Endothelial cell of umbilical vein (primary cell): ENCODE measurements around the gene MACROD2. TPM values are rescaled to one million over a fixed set of nuclear protein-coding genes. Genes with fewer than 3 reads are reported as not detected.

ENCODE experiments used
- BruUV-seq: library from RNA; stranded (reverse); fragments of 400-500 nt; replicated peaks from 2 replicates; lab custom pipeline; 2021; lab: Mats Ljungman, UMichigan
- CTCF ChIA-PET: fragments of 300-600, 350-600 bp; sonication (Branson Sonifier 250); formaldehyde crosslinking; loops from one replicate; lab custom pipeline; 2021; ENCODE audit warnings: antibody characterized with exemption, inconsistent platforms; lab: Charles Lee
- POLR2A ChIA-PET: fragments of 300-600, 350-600 bp; sonication (Branson Sonifier 250); formaldehyde crosslinking; loops from one replicate; lab custom pipeline; 2021; ENCODE audit warnings: antibody characterized with exemption, inconsistent platforms; lab: Charles Lee
- DNase-seq: peaks from one replicate; pipeline ENCODE4 v3.0.0-alpha.2; 2011; ENCODE audit warnings: low read depth, low spot score
- FAIRE-seq: peaks from 2 replicates; lab custom pipeline; 2011; peaks lifted over from hg19 to GRCh38; lab: Jason Lieb, UNC
- H2AFZ ChIP-seq: 2 replicates; pipeline ENCODE4 v1.6.0; 2012; ENCODE audit warnings: low read depth, low read length, control low read depth, inconsistent platforms
- H3K27ac ChIP-seq: 2 replicates; pipeline ENCODE4 v1.5.1; 2011; ENCODE audit warnings: low read depth, mild to moderate bottlenecking, control low read depth, low read length, moderate library complexity; ENCODE audit not compliant: insufficient read depth
- H3K27me3 ChIP-seq, 2 experiments: 2 replicates each; pipeline versions ENCODE4 v1.6.0 to v1.6.1; 2011; ENCODE audit warnings: low read length in 2 of 2, mixed read lengths in 1 of 2; ENCODE audit not compliant: control insufficient read depth in 2 of 2, insufficient read depth in 2 of 2
- H3K36me3 ChIP-seq, 2 experiments: 2 replicates in 1 of 2; 3 replicates in 1 of 2; pipeline ENCODE4 v1.5.1; 2011; ENCODE audit warnings: low read length in 2 of 2, mild to moderate bottlenecking in 1 of 2, moderate library complexity in 1 of 2; ENCODE audit not compliant: control insufficient read depth in 2 of 2, insufficient read depth in 2 of 2; ENCODE audit errors: extremely low read depth in 1 of 2
- H3K4me1 ChIP-seq: 3 replicates; pipeline ENCODE4 v1.5.1; 2011; ENCODE audit warnings: mild to moderate bottlenecking, low read length; ENCODE audit not compliant: control insufficient read depth, insufficient read depth; ENCODE audit errors: extremely low read depth
- H3K4me2 ChIP-seq: 2 replicates; pipeline ENCODE4 v1.6.1; 2011; ENCODE audit warnings: low read length, control low read depth, mixed read lengths; ENCODE audit not compliant: insufficient read depth
- H3K4me3 ChIP-seq, 3 experiments: fragments of 200-600 bp in 1 of 3; sonication (generic), shearing (Covaris generic) in 1 of 3; replicated peaks in 1 of 3; 2 replicates each; pipeline ENCODE4 v1.5.1; 2011 to 2016; ENCODE audit warnings: control low read depth in 3 of 3, low read length in 3 of 3, mild to moderate bottlenecking in 2 of 3, inconsistent platforms in 1 of 3, low read depth in 1 of 3, moderate library complexity in 1 of 3; ENCODE audit not compliant: insufficient read depth in 1 of 3
- H3K79me2 ChIP-seq: 2 replicates; pipeline ENCODE4 v1.6.0; 2012; ENCODE audit warnings: low read length, inconsistent platforms; ENCODE audit not compliant: control insufficient read depth, insufficient read depth
- H3K9ac ChIP-seq: replicated peaks from 2 replicates; pipeline ENCODE3; 2011; ENCODE audit warnings: low read length, control low read depth; ENCODE audit not compliant: insufficient read depth; ENCODE audit errors: extremely low read depth
- H3K9me1 ChIP-seq: replicated peaks from 3 replicates; pipeline ENCODE4 v1.6.0; 2011; ENCODE audit warnings: mild to moderate bottlenecking, low read length; ENCODE audit not compliant: control insufficient read depth, insufficient read depth; ENCODE audit errors: extremely low read depth
- H3K9me3 ChIP-seq: replicated peaks from 2 replicates; pipeline ENCODE4 v1.5.1; 2012; ENCODE audit warnings: low read length, inconsistent platforms; ENCODE audit not compliant: control insufficient read depth, insufficient read depth
- H4K20me1 ChIP-seq: replicated peaks from 2 replicates; pipeline ENCODE3; 2011; ENCODE audit warnings: mild to moderate bottlenecking, low read length; ENCODE audit not compliant: control insufficient read depth, insufficient read depth; ENCODE audit errors: extremely low read depth
- FOS ChIP-seq: IDR thresholded peaks from 2 replicates; pipeline ENCODE4 v1.6.1; 2011; ENCODE audit warnings: mild to moderate bottlenecking, low read length, moderate library complexity, borderline replicate concordance; ENCODE audit not compliant: insufficient read depth
- JUN ChIP-seq: IDR thresholded peaks from 2 replicates; pipeline ENCODE4 v1.6.1; 2011; ENCODE audit warnings: borderline replicate concordance, low read depth; ENCODE audit not compliant: insufficient read length, insufficient read depth
- MYC ChIP-seq: IDR thresholded peaks from one replicate; pipeline ENCODE4 v1.6.1; 2011; ENCODE audit warnings: mild to moderate bottlenecking, low read depth, low read length
- POLR2A ChIP-seq: IDR thresholded peaks from 2 replicates; pipeline ENCODE4 v1.6.1; 2012; ENCODE audit warnings: low read depth, mild to moderate bottlenecking, control low read depth, low read length
- POLR2AphosphoS5 ChIP-seq: IDR thresholded peaks from 2 replicates; pipeline ENCODE4 v1.6.1; 2012; ENCODE audit warnings: low read depth, mild to moderate bottlenecking, control low read depth, low read length, moderate library complexity; ENCODE audit not compliant: insufficient read depth
- dilution Hi-C: fragments of 300-500 bp; cut with MboI; formaldehyde crosslinking; loops from one replicate; pipeline ENCODE4 v1.15.0; 2019; ENCODE audit warnings: low sequenced_read_pairs; ENCODE audit not compliant: extremely low pct_ligation_motif_present
- intact Hi-C: fragments of 100-400 bp; cut with micrococcal nuclease; formaldehyde crosslinking; loops from one replicate; pipeline ENCODE4 v1.10.0; 2022
- polyA plus RNA-seq, 4 experiments: library from polyadenylated mRNA; depleted of rRNA in 3 of 4; stranded (reverse) in 3 of 4; unstranded in 1 of 4; fragments of >200 nt; gene quantifications; 2 replicates each; pipeline versions ENCODE4 v1.2.1 to v1.2.3, GENCODE V29; 2011 to 2012; ENCODE audit warnings: missing spikeins in 1 of 4
- total RNA-seq: library from RNA; stranded (reverse); gene quantifications from 2 replicates; pipeline ENCODE4 v1.2.3, GENCODE V29; 2021
- TF ChIP-seq, protein P1 (sequence below), 2 donors: IDR thresholded peaks; 1 replicate in 1 of 2; 2 replicates in 1 of 2; pipeline ENCODE4 v1.5.1; 2011; ENCODE audit warnings: low read length in 2 of 2, mild to moderate bottlenecking in 2 of 2, moderate library complexity in 2 of 2, control low read depth in 1 of 2, inconsistent platforms in 1 of 2, low read depth in 1 of 2; ENCODE audit not compliant: insufficient read depth in 1 of 2; ENCODE audit errors: extremely low read depth in 1 of 2
- TF ChIP-seq, protein P2 (sequence below): IDR thresholded peaks from 2 replicates; pipeline ENCODE4 v1.6.1; 2011; ENCODE audit not compliant: insufficient read depth, insufficient read length

Gene MACROD2
- total and polyA plus RNA-seq, 2 donors (not counting 3 experiments of a cell fraction or from before 2014, with no cell fraction given) = 0.11 to 0.73 TPM

DNA sequence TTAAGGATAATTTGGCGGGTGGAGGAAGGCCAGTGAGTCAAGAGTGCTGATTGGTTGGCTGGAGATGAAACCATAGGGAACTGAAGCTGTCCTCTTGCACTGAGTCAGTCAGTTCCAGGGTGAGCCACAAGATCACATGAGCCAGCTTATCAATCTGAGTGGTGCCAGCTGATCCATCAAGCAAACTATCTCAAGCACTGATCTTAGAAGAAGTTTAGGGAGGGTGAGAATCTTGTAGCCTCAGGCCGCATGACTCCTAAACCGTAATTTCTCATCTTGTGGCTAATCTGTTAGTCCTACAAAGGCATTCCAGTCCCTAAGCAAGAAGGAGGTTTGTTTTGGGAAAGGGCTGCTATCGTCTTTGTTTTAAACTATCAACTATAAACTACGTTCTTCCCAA is 1623.6 kb downstream of the MACROD2 start:
- H3K9me3 ChIP-seq = no peaks in the 10 kb centered on the region
- no TSS peak for BruUV-seq
- FAIRE-seq = no peak

DNA sequence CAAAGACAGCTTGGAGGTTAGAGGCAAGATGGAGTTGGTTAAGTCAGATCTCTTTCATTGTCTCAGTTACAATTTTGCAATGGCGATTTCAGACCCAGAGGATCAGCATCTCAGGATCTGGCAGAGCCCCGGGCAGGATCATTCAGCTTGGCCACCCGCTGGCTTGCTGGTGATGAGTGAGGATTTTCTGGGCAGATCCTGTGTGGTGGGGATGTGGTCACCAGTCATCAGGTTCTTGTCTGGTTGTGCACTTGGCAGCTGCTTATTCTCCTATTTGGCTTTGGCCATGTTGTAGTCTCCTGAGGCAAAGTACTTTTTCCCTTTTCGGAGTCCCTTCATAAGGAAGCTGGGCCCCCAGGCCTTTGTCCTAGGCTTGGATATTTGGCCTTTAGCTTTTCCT is 1624.0 kb downstream of the MACROD2 start:
- intact Hi-C loops = no loop called here

More for the DNA sequence above, 1623.6 kb downstream of the MACROD2 start:
- intact Hi-C loops = no loop called here
- Histone ChIP-seq H3K79me2 (no peaks in the 10 kb centered on the region), H3K9me1 (no peaks in the 10 kb centered on the region), H3K36me3 (no peaks in the 10 kb centered on the region), H4K20me1 (no peaks in the 10 kb centered on the region), H3K27ac (no peak overlapping the region), H3K9ac (no peak overlapping the region), H3K4me1 (no peaks in the 10 kb centered on the region), H3K27me3 (no peaks in the 10 kb centered on the region), H2AFZ (no peak overlapping the region), H3K4me3 (no peak overlapping the region), H3K4me2 (no peak overlapping the region)
- TF ChIP-seq POLR2A (no peak), POLR2AphosphoS5 (no peak)
- dilution Hi-C loops = no loop called here
- ChIA-PET POLR2A (no interaction called here), CTCF (no interaction called here)
- DNase-seq = no peak

More for the DNA sequence above, 1624.0 kb downstream of the MACROD2 start:
- H3K9me3 ChIP-seq = no peaks in the 10 kb centered on the region
- no peaks in the 10 kb centered on the region for H3K4me1 ChIP-seq
- H3K27ac ChIP-seq = no peak overlapping the region
- H3K79me2 ChIP-seq = no peaks in the 10 kb centered on the region
- no TSS peak for BruUV-seq
- H4K20me1 ChIP-seq = no peaks in the 10 kb centered on the region
- TF ChIP-seq FOS (no peak), MYC (no peak), JUN (no peak)
- TF ChIP-seq, protein P1, sequence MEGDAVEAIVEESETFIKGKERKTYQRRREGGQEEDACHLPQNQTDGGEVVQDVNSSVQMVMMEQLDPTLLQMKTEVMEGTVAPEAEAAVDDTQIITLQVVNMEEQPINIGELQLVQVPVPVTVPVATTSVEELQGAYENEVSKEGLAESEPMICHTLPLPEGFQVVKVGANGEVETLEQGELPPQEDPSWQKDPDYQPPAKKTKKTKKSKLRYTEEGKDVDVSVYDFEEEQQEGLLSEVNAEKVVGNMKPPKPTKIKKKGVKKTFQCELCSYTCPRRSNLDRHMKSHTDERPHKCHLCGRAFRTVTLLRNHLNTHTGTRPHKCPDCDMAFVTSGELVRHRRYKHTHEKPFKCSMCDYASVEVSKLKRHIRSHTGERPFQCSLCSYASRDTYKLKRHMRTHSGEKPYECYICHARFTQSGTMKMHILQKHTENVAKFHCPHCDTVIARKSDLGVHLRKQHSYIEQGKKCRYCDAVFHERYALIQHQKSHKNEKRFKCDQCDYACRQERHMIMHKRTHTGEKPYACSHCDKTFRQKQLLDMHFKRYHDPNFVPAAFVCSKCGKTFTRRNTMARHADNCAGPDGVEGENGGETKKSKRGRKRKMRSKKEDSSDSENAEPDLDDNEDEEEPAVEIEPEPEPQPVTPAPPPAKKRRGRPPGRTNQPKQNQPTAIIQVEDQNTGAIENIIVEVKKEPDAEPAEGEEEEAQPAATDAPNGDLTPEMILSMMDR (IDR thresholded peaks at IDR 0.05; ENCODE audit: extremely low read depth in 1 of 2, insufficient read depth in 1 of 2, low read depth in 1 of 2, low read length in 2 of 2) = no peak
- TF ChIP-seq, protein P2, sequence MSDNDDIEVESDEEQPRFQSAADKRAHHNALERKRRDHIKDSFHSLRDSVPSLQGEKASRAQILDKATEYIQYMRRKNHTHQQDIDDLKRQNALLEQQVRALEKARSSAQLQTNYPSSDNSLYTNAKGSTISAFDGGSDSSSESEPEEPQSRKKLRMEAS = no peak
- H2AFZ ChIP-seq = no peak overlapping the region
- H3K36me3 ChIP-seq = no peaks in the 10 kb centered on the region
- POLR2A ChIA-PET = no interaction called here
- CTCF ChIA-PET = no interaction called here
- H3K4me2 ChIP-seq = no peak overlapping the region
- H3K4me3 ChIP-seq = no peak overlapping the region
- DNase-seq (no peak), FAIRE-seq (no peak)
- dilution Hi-C loops = no loop called here
- H3K27me3 ChIP-seq = no peaks in the 10 kb centered on the region
- no peak overlapping the region for H3K9ac ChIP-seq
- no peaks in the 10 kb centered on the region for H3K9me1 ChIP-seq
